ENCODE data around the gene HOMEZ.

Gene HOMEZ

GRCh38 chr14:23302290-23303225 is 16.6 kb upstream of the HOMEZ start, which contains the start of gene PPP1R3E (continued):
- TF ChIP-seq ZNF274 (IDR thresholded peaks at IDR 0.05; ENCODE audit: low read length) (no peak), ZNF274 (tag by site-specific recombination; IDR thresholded peaks at IDR 0.05; ENCODE audit: borderline replicate concordance) (no peak), ZNF707 (tag by site-specific recombination; IDR thresholded peaks at IDR 0.05) (no peak), KLF9 (tag by site-specific recombination; IDR thresholded peaks at IDR 0.05; ENCODE audit: low read depth) (peak; percentile 55), ZNF223 (tag by site-specific recombination; IDR thresholded peaks at IDR 0.05) (no peak), ZNF350 (tag by site-specific recombination; IDR thresholded peaks at IDR 0.05) (no peak), ZNF239 (tag by site-specific recombination; IDR thresholded peaks at IDR 0.05) (no peak), ZNF248 (tag by site-specific recombination; IDR thresholded peaks at IDR 0.05) (no peak), ZNF19 (tag by site-specific recombination; IDR thresholded peaks at IDR 0.05; ENCODE audit: low read depth) (no peak), TRIM28 (IDR thresholded peaks at IDR 0.05; ENCODE audit: borderline replicate concordance, low read length) (no peak), CTCF (tag by site-specific recombination; IDR thresholded peaks at IDR 0.05) (no peak), GLI2 (tag by site-specific recombination; IDR thresholded peaks at IDR 0.05; ENCODE audit: borderline replicate concordance, low read depth) (no peak), ZFP69B (tag by site-specific recombination; IDR thresholded peaks at IDR 0.05) (no peak), ZNF366 (tag by site-specific recombination; conservative IDR thresholded peaks at IDR 0.05) (peak; percentile 57), BCL11A (tag by site-specific recombination; IDR thresholded peaks at IDR 0.05; ENCODE audit: low read depth) (no peak), ZNF610 (tag by site-specific recombination; IDR thresholded peaks at IDR 0.05; ENCODE audit: borderline replicate concordance) (peak; percentile 15; the same call in 1 of the 2 replicates), ZNF830 (tag by site-specific recombination; IDR thresholded peaks at IDR 0.05; ENCODE audit: low read depth) (no peak), WT1 (tag by site-specific recombination; IDR thresholded peaks at IDR 0.05) (no peak), ZNF26 (tag by site-specific recombination; IDR thresholded peaks at IDR 0.05) (no peak), IKZF3 (tag by site-specific recombination; IDR thresholded peaks at IDR 0.05) (no peak), ZNF324 (tag by site-specific recombination; IDR thresholded peaks at IDR 0.05) (no peak), ZSCAN18 (tag by site-specific recombination; IDR thresholded peaks at IDR 0.05) (no peak), RBAK (tag by site-specific recombination; IDR thresholded peaks at IDR 0.05) (no peak), KLF1 (tag by site-specific recombination; IDR thresholded peaks at IDR 0.05) (no peak), OSR2 (tag by site-specific recombination; IDR thresholded peaks at IDR 0.05) (no peak), ZNF391 (tag by site-specific recombination; IDR thresholded peaks at IDR 0.05; ENCODE audit: borderline replicate concordance, low read depth) (peak; percentile 42; the same call in 1 of the 2 replicates), ZFHX2 (tag by site-specific recombination; conservative IDR thresholded peaks at IDR 0.05) (peak; percentile 64), ZNF48 (tag by site-specific recombination; IDR thresholded peaks at IDR 0.05) (no peak), ZNF146 (tag by site-specific recombination; IDR thresholded peaks at IDR 0.05) (no peak)
- TF ChIP-seq, protein P1, sequence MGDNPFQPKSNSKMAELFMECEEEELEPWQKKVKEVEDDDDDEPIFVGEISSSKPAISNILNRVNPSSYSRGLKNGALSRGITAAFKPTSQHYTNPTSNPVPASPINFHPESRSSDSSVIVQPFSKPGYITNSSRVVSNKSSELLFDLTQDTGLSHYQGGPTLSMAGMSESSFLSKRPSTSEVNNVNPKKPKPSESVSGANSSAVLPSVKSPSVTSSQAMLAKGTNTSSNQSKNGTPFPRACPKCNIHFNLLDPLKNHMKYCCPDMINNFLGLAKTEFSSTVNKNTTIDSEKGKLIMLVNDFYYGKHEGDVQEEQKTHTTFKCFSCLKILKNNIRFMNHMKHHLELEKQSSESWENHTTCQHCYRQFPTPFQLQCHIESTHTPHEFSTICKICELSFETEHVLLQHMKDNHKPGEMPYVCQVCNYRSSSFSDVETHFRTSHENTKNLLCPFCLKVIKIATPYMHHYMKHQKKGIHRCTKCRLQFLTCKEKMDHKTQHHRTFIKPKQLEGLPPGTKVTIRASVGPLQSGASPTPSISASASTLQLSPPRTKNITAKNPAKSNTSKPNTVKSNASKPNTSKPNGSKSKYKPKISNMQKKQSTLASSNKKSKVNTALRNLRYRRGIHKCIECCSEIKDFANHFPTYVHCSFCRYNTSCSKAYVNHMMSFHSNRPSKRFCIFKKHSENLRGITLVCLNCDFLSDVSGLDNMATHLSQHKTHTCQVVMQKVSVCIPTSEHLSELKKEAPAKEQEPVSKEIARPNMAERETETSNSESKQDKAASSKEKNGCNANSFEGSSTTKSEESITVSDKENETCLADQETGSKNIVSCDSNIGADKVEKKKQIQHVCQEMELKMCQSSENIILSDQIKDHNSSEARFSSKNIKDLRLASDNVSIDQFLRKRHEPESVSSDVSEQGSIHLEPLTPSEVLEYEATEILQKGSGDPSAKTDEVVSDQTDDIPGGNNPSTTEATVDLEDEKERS (tag by site-specific recombination; IDR thresholded peaks at IDR 0.05) = no peak
- TF ChIP-seq, protein P2, sequence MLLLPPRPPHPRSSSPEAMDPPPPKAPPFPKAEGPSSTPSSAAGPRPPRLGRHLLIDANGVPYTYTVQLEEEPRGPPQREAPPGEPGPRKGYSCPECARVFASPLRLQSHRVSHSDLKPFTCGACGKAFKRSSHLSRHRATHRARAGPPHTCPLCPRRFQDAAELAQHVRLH (tag by site-specific recombination; IDR thresholded peaks at IDR 0.05) = no peak
